GM12878 (cell line): Measurements from ENCODE around the gene NRM. TPM values are rescaled to one million over a fixed set of nuclear protein-coding genes. Genes with fewer than 3 reads are reported as not detected.

Experiments
- ATAC-seq: fragments of 200-7000 bp; cut with Tn5 transposase; 3 replicates; pipeline ENCODE4 v1.9.1; 2020; ENCODE audit warnings: mild to moderate bottlenecking, moderate library complexity
- BruUV-seq: library from RNA; stranded (reverse); fragments of 400-500 nt; replicated peaks from 2 replicates; lab custom pipeline; 2021; lab: Mats Ljungman, UMichigan
- CTCF ChIA-PET: fragments of 300-600 bp; sonication (Branson Sonifier 250); formaldehyde crosslinking; extraction: SDS; loops from one replicate; lab custom pipeline; 2021; ENCODE audit warnings: inconsistent platforms; lab: Yijun Ruan, JAX
- POLR2A ChIA-PET: fragments of 350-600 bp; formaldehyde crosslinking; extraction: SDS; loops from one replicate; lab custom pipeline; 2021; ENCODE audit warnings: inconsistent platforms; lab: Charles Lee
- RAD21 ChIA-PET: fragments of 300-600 bp; sonication (Branson Sonifier 250); formaldehyde crosslinking; loops from one replicate; lab custom pipeline; 2023; ENCODE audit warnings: antibody characterized with exemption; ENCODE audit not compliant: unreplicated experiment; lab: Charles Lee
- SMC1A ChIA-PET: fragments of 300-600 bp; sonication (Branson Sonifier 250); formaldehyde crosslinking; loops from one replicate; lab custom pipeline; 2023; ENCODE audit not compliant: unreplicated experiment, uncharacterized antibody; lab: Charles Lee
- DNase-seq: peaks from one replicate; pipeline ENCODE4 v3.0.0-alpha.2; 2011; ENCODE audit warnings: low read depth, low spot score
- FAIRE-seq: peaks from 3 replicates; lab custom pipeline; 2011; peaks lifted over from hg19 to GRCh38; lab: Jason Lieb, UNC
- H2AFZ ChIP-seq: 2 replicates; pipeline ENCODE4 v1.6.0; 2011; ENCODE audit warnings: low read depth, low read length, control low read depth; ENCODE audit not compliant: control insufficient read depth
- H3K27ac ChIP-seq: 2 replicates; pipeline ENCODE4 v1.5.1; 2011; ENCODE audit warnings: control low read depth; ENCODE audit not compliant: control insufficient read depth, insufficient read depth
- H3K27me3 ChIP-seq, 2 experiments: replicated peaks in 1 of 2; 2 replicates each; pipeline versions ENCODE4 v1.6.0 to v1.6.1; 2011; ENCODE audit warnings: low read length in 1 of 2; ENCODE audit not compliant: control insufficient read depth in 2 of 2, insufficient read depth in 2 of 2
- H3K36me3 ChIP-seq, 2 experiments: 2 replicates each; pipeline ENCODE4 v1.5.1; 2011; ENCODE audit warnings: low read length in 1 of 2; ENCODE audit not compliant: control insufficient read depth in 2 of 2, insufficient read depth in 2 of 2
- H3K4me1 ChIP-seq: 2 replicates; pipeline ENCODE4 v1.6.1; 2011; ENCODE audit warnings: mild to moderate bottlenecking, low read length, moderate library complexity, mixed read lengths; ENCODE audit not compliant: control insufficient read depth, insufficient read depth
- H3K4me2 ChIP-seq: 2 replicates; pipeline ENCODE4 v1.6.0; 2011; ENCODE audit warnings: control low read depth; ENCODE audit not compliant: control insufficient read depth, insufficient read depth
- H3K4me3 ChIP-seq: fragments of 200-600 bp; sonication (generic); 2 replicates; pipeline ENCODE4 v1.5.1; 2016
- H3K79me2 ChIP-seq: 2 replicates; pipeline ENCODE4 v1.6.0; 2011; ENCODE audit warnings: low read length; ENCODE audit not compliant: control insufficient read depth, insufficient read depth
- H3K9ac ChIP-seq: 2 replicates; pipeline ENCODE4 v1.8.0; 2011; ENCODE audit warnings: low read length, control low read depth, mixed read lengths; ENCODE audit not compliant: control insufficient read depth, insufficient read depth
- H3K9me3 ChIP-seq: replicated peaks from 3 replicates; pipeline ENCODE4 v1.5.1; 2011; ENCODE audit warnings: mild to moderate bottlenecking, low read length; ENCODE audit not compliant: control insufficient read depth, insufficient read depth
- H4K20me1 ChIP-seq: 2 replicates; pipeline ENCODE4 v1.6.0; 2011; ENCODE audit not compliant: control insufficient read depth, insufficient read depth
- BACH1 ChIP-seq: fragments of 450-650 bp; IDR thresholded peaks from 2 replicates; pipeline ENCODE4 v1.6.1; 2017; ENCODE audit warnings: mild to moderate bottlenecking, borderline replicate concordance
- CHD4 ChIP-seq: fragments of 200-600 bp; sonication (generic); IDR thresholded peaks from 2 replicates; pipeline ENCODE4 v1.6.1; 2016; ENCODE audit warnings: mild to moderate bottlenecking
- CREM ChIP-seq: IDR thresholded peaks from 2 replicates; pipeline ENCODE4 v1.6.1; 2014; ENCODE audit warnings: antibody characterized with exemption, low read depth
- CTCF ChIP-seq, 3 experiments: IDR thresholded peaks in 2 of 3; conservative IDR thresholded peaks in 1 of 3; 2 replicates each; pipeline ENCODE4 v1.5.1; 2011; ENCODE audit warnings: low read depth in 3 of 3, low read length in 3 of 3, mild to moderate bottlenecking in 3 of 3, control low read depth in 2 of 3, moderate library complexity in 2 of 3, inconsistent platforms in 1 of 3, mixed read lengths in 1 of 3; ENCODE audit not compliant: control insufficient read depth in 2 of 3, insufficient read depth in 1 of 3; ENCODE audit errors: extremely low read depth in 1 of 3
- EZH2 ChIP-seq: IDR thresholded peaks from 2 replicates; pipeline ENCODE4 v1.6.1; 2012; ENCODE audit warnings: low read depth, mild to moderate bottlenecking, control low read depth, inconsistent platforms, low read length, borderline replicate concordance; ENCODE audit not compliant: control insufficient read depth
- HDGF ChIP-seq: fragments of 450-650 bp; IDR thresholded peaks from 2 replicates; pipeline ENCODE4 v1.6.1; 2016; ENCODE audit warnings: antibody characterized with exemption
- IKZF1 ChIP-seq: fragments of 450-650 bp; conservative IDR thresholded peaks from 2 replicates; pipeline ENCODE4 v1.6.1; 2017; ENCODE audit warnings: antibody characterized with exemption, mild to moderate bottlenecking
- JUND ChIP-seq: IDR thresholded peaks from 2 replicates; pipeline ENCODE4 v1.6.1; 2012; ENCODE audit warnings: low read depth, mild to moderate bottlenecking, low read length, improper control_type of control experiment, moderate library complexity
- KLF5 ChIP-seq: fragments of 450-650 bp; IDR thresholded peaks from 2 replicates; pipeline ENCODE4 v1.6.1; 2014; ENCODE audit warnings: mild to moderate bottlenecking; ENCODE audit not compliant: partially characterized antibody
- LARP7 ChIP-seq: fragments of 450-650 bp; IDR thresholded peaks from 2 replicates; pipeline ENCODE4 v1.6.1; 2017; ENCODE audit warnings: mild to moderate bottlenecking
- NR2F1 ChIP-seq: fragments of 450-650 bp; conservative IDR thresholded peaks from 2 replicates; pipeline ENCODE4 v1.6.1; 2017; ENCODE audit warnings: mild to moderate bottlenecking
- POU2F2 ChIP-seq: IDR thresholded peaks from 3 replicates; pipeline ENCODE4 v1.6.1; 2011; ENCODE audit warnings: low read depth, mild to moderate bottlenecking, low read length, borderline replicate concordance
- RBBP5 ChIP-seq: fragments of 200-600 bp; sonication (generic); conservative IDR thresholded peaks from 2 replicates; pipeline ENCODE4 v1.6.1; 2016
- RELA ChIP-seq: fragments of 450-650 bp; IDR thresholded peaks from 2 replicates; pipeline ENCODE4 v1.8.0; 2014; ENCODE audit warnings: borderline replicate concordance; ENCODE audit not compliant: partially characterized antibody
- SIN3A ChIP-seq: IDR thresholded peaks from 2 replicates; pipeline ENCODE4 v1.6.1; 2012; ENCODE audit warnings: low read depth, low read length, improper control_type of control experiment
- SIX5 ChIP-seq: IDR thresholded peaks from 2 replicates; pipeline ENCODE4 v1.6.1; 2011; ENCODE audit warnings: mild to moderate bottlenecking, low read depth, low read length, moderate library complexity; ENCODE audit not compliant: severe bottlenecking
- SMC3 ChIP-seq: IDR thresholded peaks from 2 replicates; pipeline ENCODE4 v1.6.1; 2011; ENCODE audit warnings: low read length, improper control_type of control experiment, borderline replicate concordance
- TARDBP ChIP-seq: IDR thresholded peaks from 2 replicates; pipeline ENCODE4 v1.6.1; 2016; ENCODE audit warnings: borderline replicate concordance
- ZBTB4 ChIP-seq: fragments of 450-650 bp; formaldehyde crosslinking; IDR thresholded peaks from 2 replicates; pipeline ENCODE4 v1.4.0; 2022; ENCODE audit warnings: mild to moderate bottlenecking, moderate library complexity
- WGBS: methylation state at CpG from one replicate; pipeline ENCODE4 v1.1.6; 2016; ENCODE audit warnings: low lambda C conversion rate; ENCODE audit not compliant: insufficient replicate concordance, insufficient coverage; ENCODE audit errors: missing lambda C conversion rate; 5-methylcytosine and 5-hydroxymethylcytosine counted together
- in situ Hi-C: fragments of 300-500 bp; cut with MboI; formaldehyde crosslinking; loops from 9 replicates; pipeline ENCODE4 v1.14.3; 2018; ENCODE audit warnings: mixed read lengths
- intact Hi-C: fragments of 100-400 bp; cut with micrococcal nuclease; formaldehyde crosslinking; loops from one replicate; pipeline ENCODE4 v1.14.2; 2022; ENCODE audit not compliant: unreplicated experiment
- polyA plus RNA-seq, 11 experiments: library from polyadenylated mRNA; depleted of rRNA in 4 of 11; unstranded in 6 of 11; stranded (reverse) in 5 of 11; fragments of >200 nt; fragmentation: Nextera tagmentation in 4 of 11; fragmentation: Illumina TruSeq in 1 of 11; extraction: Ambion mirVana in 4 of 11; extraction: Trizol in 1 of 11; gene quantifications; 1 replicate in 1 of 11; 2 replicates in 10 of 11; pipeline versions ENCODE4 v1.2.1 to v1.2.3, GENCODE V29; 2011 to 2016; ENCODE audit warnings: inconsistent platforms in 2 of 11, missing spikeins in 2 of 11, low read depth in 1 of 11
- total RNA-seq, 4 experiments: library from RNA; depleted of rRNA in 3 of 4; stranded (reverse); fragments of >200 nt in 3 of 4; fragmentation: Illumina TruSeq in 1 of 4; extraction: Trizol in 1 of 4; gene quantifications; 2 replicates each; pipeline versions ENCODE4 v1.2.1 to v1.2.3, GENCODE V29; 2013 to 2021

The NRM gene
- total and polyA plus RNA-seq, 10 of the 15 experiments (the other 5 are each of a cell fraction or from before 2014, with no cell fraction given): 15.4 to 46.7 (median 29.0) TPM

GRCh38 chr6:30678964-30679726 is 11.6 kb downstream of the NRM start:
- ATAC-seq: peak; percentile 79
- in situ Hi-C loops (no loop called here), intact Hi-C loops (loop anchor here (1.0 to 2.0 kb wide), 2 partner anchors 43 to 52 kb away; no protein-coding TSS in a partner anchor)
- H3K4me2 ChIP-seq: peak overlapping the region; percentile 89
- no TSS peak for BruUV-seq
- ChIA-PET CTCF (interaction anchor here (0.6 to 9.5 kb wide), 37 partner anchors 9 to 485 kb away, joined by 3 to 487 read pairs (median 4); partner anchors contain the start of genes FLOT1, MDC1, NRM and TUBB), SMC1A (interaction anchor here (0.6 to 11.3 kb wide), 17 partner anchors 9 to 401 kb away, joined by 3 to 265 read pairs (median 4); partner anchors contain the start of genes MDC1, MRPS18B, NRM and TUBB), RAD21 (interaction anchor here (0.7 to 14.2 kb wide), 23 partner anchors 9 to 408 kb away, joined by 3 to 232 read pairs (median 4); partner anchors contain the start of genes ABCF1, MDC1, NRM and TUBB), POLR2A (interaction anchor here (0.6 to 9.5 kb wide), 11 partner anchors 11 to 206 kb away, joined by 3 to 200 read pairs (median 3); partner anchors contain the start of genes ABCF1, DDR1, MDC1 and MRPS18B)
- H2AFZ ChIP-seq: no peak overlapping the region
- FAIRE-seq: peak; percentile 80
- DNase-seq: no peak
- H3K4me1 ChIP-seq: peaks cover 8% of the 10 kb centered on the region
- 1% methylated on average over 23 of the region's 31 CpGs for WGBS
- peaks cover 10 to 24% of the 10 kb centered on the region in 2 experiments for H3K36me3 ChIP-seq
- no peaks in the 10 kb centered on the region for H3K27me3 ChIP-seq
- H3K9ac ChIP-seq: peak overlapping the region; percentile 73
- peak overlapping the region; percentile 65 for H3K27ac ChIP-seq
- H4K20me1 ChIP-seq: peaks cover 5% of the 10 kb centered on the region; the same call in 1 of the 2 replicates
- H3K79me2 ChIP-seq: peaks cover 58% of the 10 kb centered on the region
- no peaks in the 10 kb centered on the region for H3K9me3 ChIP-seq
- peak overlapping the region; percentile 100 for H3K4me3 ChIP-seq
- TF ChIP-seq JUND (no peak), ZBTB4 (CRISPR knock-in tag) (no peak), CHD4 (no peak), EZH2 (no peak), HDGF (peak; percentile 74; the same call in 1 of the 2 replicates), LARP7 (peak; percentile 71), IKZF1 (peak; percentile 58), KLF5 (peak; percentile 34), SIX5 (no peak), TARDBP (peak; percentile 22; the same call in 1 of the 2 replicates), SIN3A (peak; percentile 45; the same call in 1 of the 2 replicates), RELA (peak; percentile 47), RBBP5 (no peak), BACH1 (0 out of 2 replicates have a peak, but pooled peaks have one; percentile 21), CTCF (IDR thresholded peaks at IDR 0.05 in 2 of 3, conservative IDR thresholded peaks at IDR 0.05 in 1 of 3; ENCODE audit: control insufficient read depth in 2 of 3, extremely low read depth in 1 of 3, insufficient read depth in 1 of 3, low read depth in 3 of 3, low read length in 3 of 3) (peak; percentile 97 to 98 (median 98); a peak in 5 of 6 replicates), SMC3 (peak; percentile 97), NR2F1 (peak; percentile 70), CREM (0 out of 2 replicates have a peak, but pooled peaks have one; percentile 10), POU2F2 (0 out of 3 replicates have a peak, but pooled peaks have one; percentile 24)
